SW 1271 (cell line): ENCODE data around the gene PVALB.
A peak's percentile ranks its signal among the peaks of the same experiment; 100 is the strongest.

Experiments used
- DNase-seq, 2 experiments: peaks; one replicate each; lab custom pipeline; 2025; lab: John Stamatoyannopoulos, UW

Gene PVALB

GRCh38 chr22:36846271-36846670 lies 29.4 kb upstream of the PVALB start:
- DNase-seq, result no peak

- no peak for DNase-seq
Measured at GRCh38 chr22:36840106-36840505, 23.3 kb upstream of the PVALB start.

- peak; percentile 9 to 27 for DNase-seq
Measured at GRCh38 chr22:36839356-36840073, 22.7 kb upstream of the PVALB start.

GRCh38 chr22:36838119-36839030 lies 21.5 kb upstream of the PVALB start:
- DNase-seq, result no peak

- DNase-seq, result no peak
Measured at GRCh38 chr22:36835903-36836302, 19.1 kb upstream of the PVALB start.

- DNase-seq, result no peak
Measured at GRCh38 chr22:36833073-36833472, 16.2 kb upstream of the PVALB start.

- no peak for DNase-seq
Measured at GRCh38 chr22:36831717-36832116, 14.9 kb upstream of the PVALB start.

- DNase-seq, result no peak
Measured at GRCh38 chr22:36831206-36831605, 14.4 kb upstream of the PVALB start.

- no peak for DNase-seq
Measured at GRCh38 chr22:36830601-36831000, 13.8 kb upstream of the PVALB start.

GRCh38 chr22:36829370-36830002 lies 12.7 kb upstream of the PVALB start:
- DNase-seq, result no peak

GRCh38 chr22:36828815-36829214 lies 12.0 kb upstream of the PVALB start:
- no peak for DNase-seq

- DNase-seq, result no peak
Measured at GRCh38 chr22:36826262-36826661, 9.4 kb upstream of the PVALB start.

GRCh38 chr22:36824655-36825054 lies 7.8 kb upstream of the PVALB start:
- no peak for DNase-seq

GRCh38 chr22:36823186-36823839 lies 6.5 kb upstream of the PVALB start:
- no peak for DNase-seq

- DNase-seq, result no peak
Measured at GRCh38 chr22:36822581-36822980, 5.7 kb upstream of the PVALB start.

- DNase-seq, result no peak
Measured at GRCh38 chr22:36819112-36819511, 2.3 kb upstream of the PVALB start.

GRCh38 chr22:36818010-36818642 lies 1.3 kb upstream of the PVALB start:
- DNase-seq, result no peak

- DNase-seq, result no peak
Measured at GRCh38 chr22:36817525-36817848, 652 bp upstream of the PVALB start.

GRCh38 chr22:36816339-36816635 lies 548 bp downstream of the PVALB start:
- DNase-seq, result no peak

- no peak for DNase-seq
Measured at GRCh38 chr22:36815558-36816338, 1.1 kb downstream of the PVALB start.

GRCh38 chr22:36814801-36815200 lies 2.0 kb downstream of the PVALB start:
- no peak for DNase-seq
